Measurements from ENCODE around the gene PDGFRB. TPM values are rescaled to one million over a fixed set of nuclear protein-coding genes. Genes with fewer than 3 reads are reported as not detected.

PDGFRB gene
- total RNA-seq, 1 experiment from 2014 or later: 1.8 TPM

DNA sequence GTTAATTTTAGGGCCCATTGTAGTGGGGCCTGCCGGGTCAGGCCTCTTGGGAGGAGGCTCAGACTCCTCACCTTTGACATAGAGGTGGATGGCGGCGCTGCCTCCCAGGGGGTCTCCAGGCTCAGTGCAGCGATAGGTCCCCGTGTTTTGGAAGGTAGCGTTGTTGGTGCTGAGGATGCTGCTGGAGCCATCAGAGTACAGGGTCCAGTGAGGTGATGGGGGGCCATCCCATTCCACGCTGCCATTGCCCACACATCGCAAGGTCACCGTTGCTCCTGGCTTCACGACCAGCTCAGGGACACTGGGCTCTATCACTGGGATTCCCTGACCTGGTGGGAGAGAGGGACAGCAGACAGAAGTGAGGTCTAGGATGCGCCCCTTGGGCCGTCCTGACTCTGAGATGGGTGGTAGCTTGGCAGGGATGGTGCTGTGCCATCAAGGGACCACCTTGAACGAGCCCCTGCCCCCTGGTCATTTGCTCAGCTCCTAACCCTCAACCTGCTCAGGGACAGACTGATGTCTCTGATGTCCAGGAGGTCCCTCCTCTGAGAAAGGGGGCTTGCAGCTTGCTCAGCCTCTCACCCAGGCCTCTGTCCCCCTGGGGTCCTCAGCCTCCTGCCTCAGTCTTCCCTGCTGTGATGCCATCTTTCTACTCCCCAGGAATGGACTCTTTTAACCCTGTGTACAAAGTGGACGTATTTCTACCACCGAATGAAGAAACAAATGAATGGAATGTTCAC lies 74.8 kb downstream of the PDGFRB start:
- CTCF ChIA-PET: no interaction called here
- ATAC-seq: no peak

GRCh38 chr5:150079909-150080461 lies 75.7 kb downstream of the PDGFRB start:
- CTCF ChIA-PET: no interaction called here
- Histone ChIP-seq H3K36me3 (ENCODE audit: control insufficient read depth, insufficient read depth, low read length) (no peaks in the 10 kb centered on the region), H3K27ac (ENCODE audit: low read length) (no peak overlapping the region), H3K9me3 (ENCODE audit: control insufficient read depth, insufficient read depth, low read depth, low read length) (no peaks in the 10 kb centered on the region), H3K4me3 (ENCODE audit: low read depth in 2 of 2, low read length in 2 of 2) (no peak overlapping the region), H3K27me3 (ENCODE audit: control insufficient read depth, insufficient read depth, low read length) (no peaks in the 10 kb centered on the region), H3K4me1 (ENCODE audit: control insufficient read depth, insufficient read depth, low read length) (no peaks in the 10 kb centered on the region)
- BruUV-seq (replicated peaks): no TSS peak
- TF ChIP-seq TCF7L2 (IDR thresholded peaks at IDR 0.05; ENCODE audit: low read depth, low read length) (no peak), POLR2AphosphoS5 (IDR thresholded peaks at IDR 0.05; ENCODE audit: low read depth, low read length) (no peak)
- ATAC-seq (no peak), DNase-seq (ENCODE audit: low read depth, low spot score) (no peak)
- POLR2A ChIA-PET: no interaction called here
- in situ Hi-C loops (cut with HindIII; ENCODE audit: low pct_unique_long_range_greater_than_20kb, low sequenced_read_pairs) (no loop called here), intact Hi-C loops (cut with micrococcal nuclease; ENCODE audit: unreplicated experiment) (no loop called here)

More for the DNA sequence above, 74.8 kb downstream of the PDGFRB start:
- Histone ChIP-seq H3K9me3 (ENCODE audit: control insufficient read depth, insufficient read depth, low read depth, low read length) (no peaks in the 10 kb centered on the region), H3K27me3 (ENCODE audit: control insufficient read depth, insufficient read depth, low read length) (no peaks in the 10 kb centered on the region), H3K36me3 (ENCODE audit: control insufficient read depth, insufficient read depth, low read length) (no peaks in the 10 kb centered on the region), H3K4me1 (ENCODE audit: control insufficient read depth, insufficient read depth, low read length) (no peaks in the 10 kb centered on the region), H3K4me3 (ENCODE audit: low read depth in 2 of 2, low read length in 2 of 2) (no peak overlapping the region), H3K27ac (ENCODE audit: low read length) (no peak overlapping the region)
- TF ChIP-seq CTCF (IDR thresholded peaks at IDR 0.05) (no peak), SIN3A (IDR thresholded peaks at IDR 0.05; ENCODE audit: borderline replicate concordance, insufficient read depth, low read depth, low read length) (no peak), TCF7L2 (IDR thresholded peaks at IDR 0.05; ENCODE audit: low read depth, low read length) (no peak), POLR2AphosphoS5 (IDR thresholded peaks at IDR 0.05; ENCODE audit: low read depth, low read length) (no peak)
- TF ChIP-seq, protein P1, sequence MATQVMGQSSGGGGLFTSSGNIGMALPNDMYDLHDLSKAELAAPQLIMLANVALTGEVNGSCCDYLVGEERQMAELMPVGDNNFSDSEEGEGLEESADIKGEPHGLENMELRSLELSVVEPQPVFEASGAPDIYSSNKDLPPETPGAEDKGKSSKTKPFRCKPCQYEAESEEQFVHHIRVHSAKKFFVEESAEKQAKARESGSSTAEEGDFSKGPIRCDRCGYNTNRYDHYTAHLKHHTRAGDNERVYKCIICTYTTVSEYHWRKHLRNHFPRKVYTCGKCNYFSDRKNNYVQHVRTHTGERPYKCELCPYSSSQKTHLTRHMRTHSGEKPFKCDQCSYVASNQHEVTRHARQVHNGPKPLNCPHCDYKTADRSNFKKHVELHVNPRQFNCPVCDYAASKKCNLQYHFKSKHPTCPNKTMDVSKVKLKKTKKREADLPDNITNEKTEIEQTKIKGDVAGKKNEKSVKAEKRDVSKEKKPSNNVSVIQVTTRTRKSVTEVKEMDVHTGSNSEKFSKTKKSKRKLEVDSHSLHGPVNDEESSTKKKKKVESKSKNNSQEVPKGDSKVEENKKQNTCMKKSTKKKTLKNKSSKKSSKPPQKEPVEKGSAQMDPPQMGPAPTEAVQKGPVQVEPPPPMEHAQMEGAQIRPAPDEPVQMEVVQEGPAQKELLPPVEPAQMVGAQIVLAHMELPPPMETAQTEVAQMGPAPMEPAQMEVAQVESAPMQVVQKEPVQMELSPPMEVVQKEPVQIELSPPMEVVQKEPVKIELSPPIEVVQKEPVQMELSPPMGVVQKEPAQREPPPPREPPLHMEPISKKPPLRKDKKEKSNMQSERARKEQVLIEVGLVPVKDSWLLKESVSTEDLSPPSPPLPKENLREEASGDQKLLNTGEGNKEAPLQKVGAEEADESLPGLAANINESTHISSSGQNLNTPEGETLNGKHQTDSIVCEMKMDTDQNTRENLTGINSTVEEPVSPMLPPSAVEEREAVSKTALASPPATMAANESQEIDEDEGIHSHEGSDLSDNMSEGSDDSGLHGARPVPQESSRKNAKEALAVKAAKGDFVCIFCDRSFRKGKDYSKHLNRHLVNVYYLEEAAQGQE (IDR thresholded peaks at IDR 0.05; ENCODE audit: insufficient read depth in 1 of 2, low read depth in 2 of 2, low read length in 1 of 2): no peak
- intact Hi-C loops (cut with micrococcal nuclease; ENCODE audit: unreplicated experiment): no loop called here
- BruUV-seq (replicated peaks): no TSS peak
- POLR2A ChIA-PET: no interaction called here
- DNase-seq (ENCODE audit: low read depth, low spot score): no peak
- in situ Hi-C loops (cut with HindIII; ENCODE audit: low pct_unique_long_range_greater_than_20kb, low sequenced_read_pairs): no loop called here
